ENCODE measurements around the gene ATF3.

The ATF3 gene

DNA sequence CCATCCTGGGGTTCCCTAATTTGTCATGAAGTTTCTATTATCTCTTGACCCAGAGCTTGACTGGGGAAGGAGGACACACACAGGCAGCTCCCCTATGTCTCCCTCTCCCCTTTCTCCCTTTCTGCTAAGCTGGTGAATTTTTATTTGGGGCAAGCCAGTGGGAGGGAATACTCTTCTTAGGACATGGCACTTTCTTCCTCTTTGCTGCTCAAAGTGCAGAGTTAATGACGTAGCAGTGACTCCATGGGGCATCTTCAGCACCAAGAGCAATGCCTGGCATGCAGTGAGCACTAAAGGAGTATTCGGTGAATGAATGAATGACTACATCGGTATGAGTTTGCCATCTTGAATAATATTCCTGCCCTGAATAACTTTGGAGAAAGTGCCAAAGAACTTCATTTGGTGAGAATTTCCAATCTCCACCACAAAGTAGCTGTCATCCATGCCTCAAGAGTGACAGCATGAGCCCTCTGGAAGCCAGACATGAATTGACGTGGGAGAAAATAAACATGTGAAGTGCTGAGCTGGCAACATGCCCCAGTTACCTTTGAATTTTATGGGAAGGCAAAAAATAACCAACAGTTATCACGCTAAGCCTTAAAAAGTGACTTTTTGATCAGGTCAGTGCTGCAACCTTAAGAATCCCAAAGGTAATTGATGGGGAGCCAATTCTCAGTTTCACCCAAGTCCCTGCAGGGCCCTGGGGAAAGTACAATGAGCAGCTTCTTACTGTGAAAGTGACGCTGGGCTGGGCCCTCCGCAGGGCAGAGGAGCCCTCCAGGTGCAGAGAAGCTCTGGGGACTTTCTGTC, 22.1 kb upstream of the ATF3 start:
- DNase-seq (ENCODE audit: low read depth) = no peak

DNA sequence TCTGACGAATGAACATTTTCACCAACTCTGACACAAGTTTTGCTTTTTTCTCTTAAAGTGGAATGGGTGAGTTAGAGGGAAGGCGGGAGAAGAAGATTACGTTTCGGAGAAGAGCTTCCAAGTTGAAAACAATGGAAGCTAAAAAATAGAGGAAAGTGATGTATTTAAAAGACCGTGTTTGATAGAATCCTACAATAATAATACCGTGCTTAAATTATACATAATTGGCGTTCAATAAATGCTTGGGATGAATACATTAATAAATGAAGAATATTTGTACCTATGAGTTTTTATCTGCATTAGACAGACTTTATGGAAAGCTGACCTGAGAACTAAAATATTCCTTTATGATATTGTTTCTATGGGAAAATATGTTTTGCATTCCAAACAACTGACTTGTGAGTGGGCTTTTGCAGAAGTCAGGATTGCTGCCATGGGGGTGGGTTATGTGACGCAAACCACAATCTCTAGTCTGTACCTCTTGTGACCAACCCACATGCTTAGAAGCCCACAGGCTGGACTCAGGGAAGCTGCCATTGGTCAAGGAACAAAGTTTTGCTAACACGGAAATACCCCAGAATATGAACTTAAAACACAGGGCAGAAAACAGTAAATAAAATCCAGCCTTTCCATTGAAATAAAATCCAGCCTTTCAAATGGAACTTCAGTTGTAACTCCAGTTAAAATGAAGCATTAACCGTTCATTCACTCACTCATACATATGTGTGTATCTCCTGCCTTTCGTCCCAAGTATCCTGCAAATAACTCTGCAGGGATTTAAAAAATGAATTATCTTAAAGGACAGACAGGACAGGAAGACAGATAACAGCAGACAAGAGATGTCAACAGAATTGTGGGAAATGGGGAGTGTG, 21.3 kb upstream of the ATF3 start:
- DNase-seq (ENCODE audit: low read depth) = peak; percentile 90

DNA sequence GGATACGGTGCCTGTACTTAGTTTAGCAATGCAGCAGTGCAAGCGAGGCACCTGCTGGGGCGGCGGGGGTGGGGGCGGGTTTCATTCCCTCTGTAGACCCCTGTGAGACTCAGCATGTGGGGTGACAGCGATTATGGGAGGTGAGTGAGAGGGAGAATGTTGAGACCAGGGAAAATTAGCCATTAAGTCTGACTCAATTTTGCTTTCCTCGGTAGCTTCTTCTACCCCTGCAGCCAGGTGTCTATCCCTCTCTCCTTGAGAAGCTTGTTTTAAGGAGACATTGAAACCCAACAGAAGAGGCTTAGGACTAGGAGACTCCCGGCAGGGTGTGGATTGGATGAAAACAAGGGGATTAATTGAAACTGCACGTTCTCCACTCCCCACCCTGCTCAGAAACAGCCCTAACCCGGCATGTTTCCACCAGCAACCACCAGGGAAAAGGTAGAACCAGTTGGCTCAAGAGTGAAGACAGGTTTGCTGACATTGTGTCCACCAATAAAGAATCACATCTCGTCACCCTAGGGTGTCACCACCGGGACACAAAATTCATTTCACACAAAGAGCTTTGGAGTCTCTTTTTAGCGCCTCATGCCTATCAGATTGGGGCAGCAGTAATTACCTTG, 20.6 kb upstream of the ATF3 start:
- no peak for DNase-seq (ENCODE audit: low read depth)

DNA sequence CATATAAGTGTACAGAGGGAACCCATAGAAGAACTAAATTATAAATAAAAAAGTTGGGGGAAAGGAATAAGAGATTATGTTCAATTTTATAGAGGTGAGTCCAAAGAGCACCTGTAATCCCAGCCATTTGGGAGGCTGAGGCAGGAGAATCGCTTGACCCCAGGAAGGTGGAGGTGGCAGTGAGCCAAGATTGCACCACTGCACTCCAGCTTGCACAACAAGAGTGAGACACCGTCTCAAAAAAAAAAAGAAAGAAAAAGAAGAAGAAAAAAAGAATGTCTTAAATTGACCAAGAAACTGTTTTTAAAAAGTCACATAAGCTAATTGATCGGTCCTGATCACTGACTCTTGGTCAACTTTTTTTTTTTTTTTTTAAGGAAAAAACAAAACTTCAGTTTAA, 19.1 kb upstream of the ATF3 start:
- DNase-seq (ENCODE audit: low read depth) = no peak

DNA sequence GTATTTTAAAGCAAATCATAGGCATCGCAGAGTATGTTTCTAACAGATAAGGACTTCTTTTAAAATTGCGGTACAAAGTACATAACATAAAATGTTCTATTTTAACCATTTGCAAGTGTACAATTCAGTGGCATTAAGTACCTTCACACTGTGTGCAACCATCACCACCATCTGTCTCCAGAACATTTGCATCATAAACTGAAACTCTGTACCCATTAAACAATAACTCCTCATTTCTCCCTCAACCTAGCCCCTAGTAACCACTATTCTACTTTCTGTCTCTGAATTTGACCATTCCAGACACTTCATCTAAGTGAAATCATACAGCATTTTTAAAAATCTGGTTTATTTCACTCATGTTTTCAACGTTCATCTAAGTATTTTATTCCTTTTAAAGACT, 16.6 kb upstream of the ATF3 start:
- no peak for DNase-seq (ENCODE audit: low read depth)

DNA sequence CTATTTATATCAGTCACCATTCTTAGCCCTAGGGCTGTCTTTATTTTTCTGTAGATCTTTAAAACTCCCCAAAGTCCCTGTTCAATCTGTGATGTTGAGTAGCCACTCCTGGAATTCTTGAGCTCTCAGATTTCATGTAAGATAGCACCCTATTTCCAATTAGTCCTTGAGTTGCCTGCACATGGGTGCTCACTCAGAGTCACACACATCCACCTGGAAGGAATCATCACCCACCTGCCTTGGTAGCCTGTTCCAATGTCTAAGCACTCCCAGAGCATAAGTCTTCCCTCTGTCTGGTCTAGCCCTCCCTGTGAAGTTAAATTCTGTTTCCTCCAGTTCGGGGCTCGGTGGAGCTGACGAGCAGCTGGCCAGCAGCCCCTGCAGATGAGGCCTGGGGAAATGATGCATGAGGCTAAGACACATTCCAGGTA, 14.7 kb upstream of the ATF3 start:
- DNase-seq (ENCODE audit: low read depth) = no peak

DNA sequence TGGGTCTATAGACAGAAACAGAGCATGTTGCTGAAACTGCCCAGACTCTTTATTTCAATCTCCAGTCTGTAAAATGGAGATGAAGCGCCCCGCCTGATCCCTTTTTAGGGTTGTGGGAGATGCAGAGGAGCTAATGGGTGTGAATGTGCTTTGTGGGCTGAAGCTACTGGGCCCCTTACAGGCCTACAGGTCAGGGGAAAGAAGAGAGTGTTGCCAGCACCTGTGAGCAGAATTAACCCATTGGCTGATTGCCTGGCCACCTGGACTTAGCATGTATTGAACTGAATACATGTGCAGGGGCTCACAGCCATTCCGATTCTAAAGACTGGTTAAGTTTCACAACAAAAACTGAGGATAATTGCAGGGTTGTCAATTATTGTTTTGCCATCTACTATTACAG, 13.9 kb upstream of the ATF3 start:
- DNase-seq (ENCODE audit: low read depth) = no peak

DNA sequence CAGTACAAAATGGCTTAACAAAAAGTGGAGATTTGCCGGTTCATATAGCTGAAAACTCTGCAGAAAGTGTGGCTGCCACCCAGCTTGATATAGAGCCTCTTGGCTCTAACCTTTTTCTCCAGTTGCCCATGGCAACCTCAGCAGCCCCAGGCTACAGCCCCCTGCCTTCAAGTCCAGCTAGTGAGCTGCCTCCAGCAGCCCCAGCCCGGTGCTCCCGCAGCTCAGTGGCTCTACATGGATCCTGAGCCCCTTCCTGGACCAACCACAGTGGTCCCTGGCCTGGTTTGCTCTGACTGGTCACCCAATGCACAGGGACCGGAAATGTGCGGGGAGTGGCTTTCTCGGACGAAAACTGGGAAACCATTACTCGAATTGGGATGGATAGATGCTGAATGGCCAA, 13.3 kb upstream of the ATF3 start:
- DNase-seq (ENCODE audit: low read depth) = no peak

DNA sequence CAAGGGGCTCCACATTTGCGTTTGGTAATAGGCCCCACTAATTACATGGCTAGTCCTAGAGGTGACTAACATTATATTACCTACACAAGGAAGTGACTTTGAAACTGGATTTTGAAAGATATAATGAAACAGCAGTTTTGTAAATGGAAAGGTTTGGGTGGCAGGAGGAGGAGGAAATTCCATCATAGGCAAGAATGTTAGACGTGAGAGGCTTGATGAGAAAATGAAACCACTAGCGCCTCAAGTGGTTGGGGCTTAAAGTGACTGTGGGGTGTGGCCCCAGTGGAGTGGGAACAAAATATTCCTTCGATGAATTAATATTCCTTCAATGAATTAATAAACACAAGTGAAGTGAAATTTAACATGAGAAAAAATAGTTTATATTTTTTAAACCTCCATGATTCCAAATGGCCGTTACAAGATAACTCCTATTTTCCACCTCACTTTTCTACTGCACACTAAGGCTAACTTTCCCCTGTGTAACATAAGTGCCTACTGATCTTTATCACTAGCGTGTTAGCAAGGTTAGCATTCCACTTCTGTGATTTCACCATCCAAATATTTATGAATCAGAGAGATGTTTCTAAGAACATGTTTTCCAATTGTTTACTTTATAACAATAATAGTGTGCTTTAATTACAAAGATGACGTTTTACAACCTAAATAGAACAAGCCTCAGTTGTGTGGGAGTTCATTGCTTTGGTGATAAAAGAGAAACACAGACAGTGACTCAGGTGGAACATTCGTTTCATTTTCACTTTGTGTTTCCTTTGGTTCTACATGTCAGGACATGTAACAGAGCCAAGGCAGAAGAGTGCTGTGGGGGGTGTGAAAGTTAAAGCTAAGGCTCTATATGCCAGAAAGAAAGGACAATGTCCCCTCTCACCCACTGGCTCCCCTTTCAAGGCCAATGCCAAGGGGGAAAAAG, 12.5 kb upstream of the ATF3 start:
- peak; percentile 98 for DNase-seq (ENCODE audit: low read depth)

DNA sequence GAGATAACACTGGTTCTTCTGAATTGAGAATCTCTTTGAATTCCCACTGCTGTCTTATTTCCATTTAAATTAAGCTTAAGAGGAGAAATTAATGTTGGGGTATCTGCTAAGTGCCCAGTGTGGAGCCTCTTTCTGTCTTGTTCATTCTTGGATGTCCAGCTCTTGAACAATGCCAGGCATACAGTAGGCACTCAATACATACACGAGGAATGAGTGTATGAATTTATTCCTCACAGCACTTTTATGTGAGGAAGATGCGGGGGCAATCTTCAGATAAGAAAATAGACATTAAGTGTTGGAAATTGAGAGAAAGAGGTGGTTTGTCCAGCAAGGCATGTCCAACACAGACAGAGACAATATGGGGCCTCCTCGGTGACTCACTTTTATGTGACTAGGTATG, 11.8 kb upstream of the ATF3 start:
- no peak for DNase-seq (ENCODE audit: low read depth)

DNA sequence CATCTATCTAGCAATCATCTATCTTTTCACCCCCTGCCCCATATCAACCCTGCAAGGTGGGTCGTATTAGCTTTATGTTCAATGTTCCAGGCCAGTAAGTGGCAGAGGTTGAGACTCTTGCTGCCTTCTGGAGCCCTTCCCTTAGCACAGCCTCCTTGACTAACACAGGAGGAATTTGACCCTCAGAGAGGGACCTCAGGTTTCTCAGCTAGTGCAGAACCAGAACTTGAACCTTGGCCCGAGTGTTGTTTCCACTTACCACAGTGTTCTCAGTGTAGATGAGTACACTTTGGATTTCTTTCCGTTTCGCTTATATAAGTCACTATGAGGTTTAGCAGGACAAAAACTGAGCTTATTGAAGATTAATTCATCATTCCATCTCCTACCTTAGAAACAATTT, 11.1 kb upstream of the ATF3 start:
- no peak for DNase-seq (ENCODE audit: low read depth)

DNA sequence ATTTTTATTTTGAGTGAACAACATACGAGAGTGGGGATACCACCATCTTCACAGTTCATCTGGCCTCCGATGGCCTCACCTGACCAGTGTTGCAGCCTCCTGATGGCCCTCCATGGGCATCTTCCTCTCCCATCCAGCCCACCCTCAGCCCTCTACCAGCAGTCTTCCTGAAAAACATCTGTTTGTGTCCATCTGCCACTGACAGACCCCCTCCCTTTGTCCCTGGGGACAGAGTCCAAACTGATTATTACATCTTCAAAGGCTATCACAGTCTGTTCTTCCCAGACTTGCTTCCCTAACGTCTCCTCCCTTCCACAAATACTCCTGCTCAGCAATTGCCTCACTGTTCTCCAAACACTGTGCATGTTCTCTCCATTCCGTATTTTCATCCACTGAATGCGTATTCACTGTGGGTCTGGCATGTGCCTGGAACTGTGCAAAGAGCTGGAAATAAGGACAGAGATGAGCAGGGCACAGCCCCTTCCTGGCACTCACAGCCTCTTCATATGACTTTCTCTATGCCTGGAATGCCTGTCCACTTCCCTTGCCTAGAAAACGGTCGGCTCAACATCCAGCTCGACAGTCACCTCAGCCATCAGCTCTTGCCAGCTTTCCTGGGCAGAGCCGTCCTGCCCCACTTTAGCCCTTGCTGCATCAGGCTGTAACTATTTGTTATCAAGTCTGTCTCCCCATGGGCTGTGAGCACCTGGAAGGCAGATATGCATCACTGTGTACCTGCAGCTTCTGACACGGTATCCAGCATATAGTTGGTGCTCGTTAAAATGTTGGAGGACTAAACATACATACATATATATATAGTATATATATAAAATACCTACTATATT, 8.3 kb upstream of the ATF3 start:
- no peak for DNase-seq (ENCODE audit: low read depth)

DNA sequence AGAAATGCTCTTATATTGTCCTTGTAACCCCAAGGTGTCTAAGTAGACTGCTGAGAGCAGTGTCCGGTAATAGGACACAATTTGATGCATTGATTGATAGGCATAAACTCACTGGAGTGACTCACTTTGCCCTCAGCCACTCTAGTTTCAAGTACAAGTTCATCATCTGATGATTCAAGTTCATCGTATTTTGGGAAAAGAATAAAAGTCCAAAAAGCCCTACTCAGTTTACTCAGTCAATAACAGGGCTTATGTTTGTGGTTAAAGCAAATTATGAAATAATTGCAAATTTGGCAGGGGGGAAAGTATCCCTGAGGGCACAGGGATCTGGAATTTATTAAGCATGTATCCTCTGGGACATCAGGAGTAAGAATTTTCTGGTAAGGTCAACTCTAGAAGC, 7.6 kb upstream of the ATF3 start:
- DNase-seq (ENCODE audit: low read depth) = no peak

DNA sequence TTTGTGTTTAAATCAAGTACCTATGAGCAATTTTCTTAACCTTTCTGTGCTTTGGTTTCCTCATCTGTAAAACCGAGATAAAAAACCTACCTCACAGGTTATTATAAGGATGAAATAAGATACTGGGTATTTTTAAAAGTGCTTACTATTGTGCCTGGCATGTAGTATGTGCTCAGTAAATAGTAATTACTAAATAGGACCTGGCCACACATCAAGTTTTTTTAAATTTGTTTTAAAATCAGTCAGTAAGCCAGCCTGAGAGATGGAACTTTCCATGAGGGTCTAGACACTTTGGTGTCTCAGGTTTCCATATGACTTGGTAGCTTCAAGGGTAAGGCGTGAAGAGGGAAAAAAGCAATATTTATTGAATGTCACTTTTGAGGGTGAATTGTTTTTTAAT, 7.0 kb upstream of the ATF3 start:
- no peak for DNase-seq (ENCODE audit: low read depth)

DNA sequence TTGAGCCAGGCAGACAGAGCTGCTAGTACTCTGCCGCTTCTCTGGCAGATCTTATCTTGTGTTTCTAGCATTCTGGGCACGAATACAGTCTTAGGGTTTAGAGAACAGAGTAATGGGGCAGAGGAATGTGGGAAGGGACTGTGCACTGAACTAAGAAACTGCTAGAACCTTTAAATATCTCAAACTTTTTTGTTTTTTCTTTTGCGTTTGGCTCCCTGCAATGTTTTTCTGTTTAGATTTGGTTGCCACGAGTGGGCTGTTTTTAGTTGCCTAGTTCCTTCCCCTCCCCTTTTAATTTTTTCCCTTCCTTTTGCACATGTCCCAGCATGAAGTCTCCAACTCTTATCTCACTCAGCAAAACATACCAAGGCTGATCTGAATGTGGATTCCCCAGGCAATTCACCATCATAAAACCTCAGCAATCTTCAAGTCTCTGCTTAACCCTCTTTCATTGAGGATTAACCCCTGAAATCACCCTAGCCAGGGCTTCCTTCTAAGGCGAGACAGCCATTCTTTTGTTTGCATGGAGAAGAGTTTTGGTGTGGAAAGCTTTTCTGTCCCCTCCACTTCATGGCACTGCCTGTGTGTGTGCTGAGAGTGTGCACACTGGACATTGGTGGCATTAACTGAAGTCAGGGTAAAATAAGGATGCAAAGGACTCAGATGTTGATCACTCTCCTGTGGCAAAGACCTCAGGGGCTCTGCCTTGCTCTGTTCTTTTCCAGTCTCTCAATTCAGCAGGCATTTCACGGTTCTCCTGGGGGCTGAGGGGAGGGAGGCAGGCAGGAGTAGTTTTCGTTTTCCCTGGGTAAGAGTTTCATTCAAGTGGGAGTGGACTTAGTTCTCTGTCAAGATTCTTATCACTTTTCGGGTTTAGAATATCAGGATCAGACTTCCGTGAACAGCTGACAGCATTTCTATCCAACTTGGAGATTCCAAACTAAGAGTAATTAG, 2.8 kb upstream of the ATF3 start:
- DNase-seq (ENCODE audit: low read depth) = no peak

DNA sequence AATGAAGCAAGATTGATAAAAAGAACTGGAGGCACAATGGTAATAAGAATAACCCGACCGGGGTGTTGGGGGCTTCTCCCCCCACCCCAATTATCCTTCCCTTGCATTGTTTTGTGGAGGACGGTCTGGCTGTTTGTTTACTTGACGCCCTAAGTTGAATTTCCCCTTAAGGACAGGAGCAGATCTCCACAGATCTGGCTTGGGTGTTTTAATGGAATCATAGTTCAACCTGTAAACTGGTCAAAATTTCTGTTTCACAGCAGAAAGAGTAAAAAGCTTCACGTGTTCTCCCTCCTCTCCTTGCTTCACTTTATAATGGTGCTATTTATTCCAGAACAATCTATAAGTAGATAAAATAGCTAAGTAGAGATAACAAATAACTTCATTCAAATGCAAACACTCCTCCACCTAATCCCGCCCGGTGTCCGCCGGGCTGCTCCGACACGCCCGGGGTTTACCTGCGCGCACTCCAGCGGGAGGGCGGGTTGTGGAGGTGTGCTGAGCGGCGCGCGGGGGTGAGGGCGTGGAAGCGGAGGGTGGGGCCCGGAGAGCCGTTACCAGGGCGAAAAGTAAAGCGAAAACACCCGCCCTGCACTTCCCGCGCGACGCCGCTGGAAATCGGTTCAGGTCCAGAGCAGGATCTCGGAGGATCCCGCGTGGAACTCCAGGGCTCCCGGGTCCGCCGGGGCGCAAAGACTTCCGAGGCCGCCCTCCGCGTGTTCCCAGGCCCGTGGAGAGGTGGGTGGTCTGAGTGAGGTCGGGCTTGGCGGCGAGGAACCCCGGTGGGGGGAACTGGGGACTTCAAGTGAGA, 2.0 kb upstream of the ATF3 start:
- no peak for DNase-seq (ENCODE audit: low read depth)

DNA sequence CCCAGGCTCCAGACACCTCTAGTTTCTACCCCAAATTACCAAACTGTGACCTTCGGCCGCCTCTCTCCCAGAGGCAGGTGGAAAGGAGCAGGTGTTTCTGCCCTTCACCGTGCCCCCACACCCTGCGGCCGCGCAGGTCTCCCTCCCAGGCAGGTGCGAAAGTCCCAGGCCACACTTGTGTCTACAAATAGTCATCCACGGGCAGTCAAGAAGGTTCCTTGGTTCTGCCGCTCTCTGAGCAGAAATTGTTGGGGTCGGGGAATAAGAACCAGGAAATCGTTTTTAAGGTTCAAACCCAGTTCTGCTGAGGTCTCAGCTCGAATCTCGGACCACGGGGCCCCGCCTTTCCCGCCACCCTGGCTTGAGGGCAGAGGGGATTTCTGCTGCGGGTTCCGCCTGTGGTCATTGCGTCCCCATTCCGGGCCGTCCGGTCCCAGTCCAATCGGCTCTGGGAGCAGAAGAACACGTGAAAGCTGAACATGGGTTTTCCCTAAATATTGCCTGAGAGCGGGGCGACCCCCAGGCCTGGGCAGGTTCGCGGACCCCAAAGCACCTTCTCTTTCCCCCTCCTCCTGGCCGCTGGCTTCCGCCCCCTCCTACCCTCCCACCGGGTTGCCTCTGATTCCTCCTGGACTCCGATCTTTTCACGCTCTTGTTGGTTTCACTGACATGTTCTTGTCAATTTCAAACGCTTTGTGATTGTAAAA, 1.2 kb upstream of the ATF3 start:
- DNase-seq (ENCODE audit: low read depth) = no peak

DNA sequence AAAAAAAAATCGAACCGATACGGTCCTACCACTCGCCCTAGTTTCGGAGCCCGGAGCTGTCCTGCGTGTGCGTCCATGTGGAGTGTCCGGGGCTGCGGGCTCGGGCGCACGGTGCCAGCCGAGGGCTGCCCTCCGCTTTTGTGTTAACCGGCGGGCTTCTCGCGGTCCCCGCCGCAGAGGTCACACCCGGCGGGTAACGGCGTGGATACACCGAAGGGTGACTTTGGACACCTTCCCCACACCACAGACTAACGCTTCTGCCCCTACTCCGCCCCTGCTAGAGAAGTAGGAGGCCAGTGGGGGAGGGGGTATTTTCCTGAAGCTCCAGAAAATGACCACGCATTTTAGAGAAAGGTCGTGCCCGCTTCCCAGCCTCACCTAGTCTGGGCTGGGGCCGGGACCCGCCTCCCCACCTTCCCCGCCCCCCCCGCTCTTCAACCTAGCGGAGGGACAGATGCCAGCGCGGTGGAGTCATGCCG, 609 bp upstream of the ATF3 start:
- DNase-seq (ENCODE audit: low read depth) = no peak
